ENCODE data around the gene MEAK7.

Gene MEAK7

DNA sequence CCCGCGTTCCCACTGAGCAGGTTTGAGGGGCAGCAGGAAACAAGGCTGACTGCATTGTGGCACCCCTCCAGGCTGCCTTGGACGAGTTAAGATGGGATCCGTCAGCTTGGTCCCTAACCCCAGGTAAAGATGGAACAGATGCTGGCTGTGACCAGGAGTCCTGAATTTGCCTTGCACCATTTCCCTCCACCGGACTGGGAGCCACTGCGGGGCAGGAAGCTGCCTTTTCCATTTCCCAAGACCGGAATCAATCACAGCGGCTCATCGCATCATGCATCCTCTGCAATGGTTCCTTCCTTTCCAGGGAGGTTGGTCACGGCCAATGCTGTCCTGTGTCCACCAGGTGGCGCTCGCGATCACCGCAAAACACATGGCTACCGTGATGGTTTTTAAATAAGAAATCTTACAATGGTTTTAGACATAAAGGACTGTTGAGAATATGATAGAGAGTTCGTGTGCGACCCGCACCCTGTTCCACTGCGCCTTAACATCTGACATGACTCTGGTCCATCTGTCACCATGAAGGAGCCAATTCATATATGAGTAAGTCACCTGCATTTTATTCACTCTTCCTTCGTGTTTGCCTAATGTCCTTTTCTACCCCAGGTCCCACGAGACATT, 6.8 kb upstream of the MEAK7 start (continued):
- no peak for TF ChIP-seq CSRNP3 (CRISPR knock-in tag; IDR thresholded peaks at IDR 0.05)

GRCh38 chr16:84509032-84509950, 4.8 kb upstream of the MEAK7 start:
- TF ChIP-seq OSR1 (CRISPR knock-in tag; IDR thresholded peaks at IDR 0.05), result no peak
- TF ChIP-seq TCF4 (CRISPR knock-in tag; IDR thresholded peaks at IDR 0.05; ENCODE audit: borderline replicate concordance), result no peak
- TF ChIP-seq ZNF8 (CRISPR knock-in tag; IDR thresholded peaks at IDR 0.05), result no peak
- TF ChIP-seq, protein P1, sequence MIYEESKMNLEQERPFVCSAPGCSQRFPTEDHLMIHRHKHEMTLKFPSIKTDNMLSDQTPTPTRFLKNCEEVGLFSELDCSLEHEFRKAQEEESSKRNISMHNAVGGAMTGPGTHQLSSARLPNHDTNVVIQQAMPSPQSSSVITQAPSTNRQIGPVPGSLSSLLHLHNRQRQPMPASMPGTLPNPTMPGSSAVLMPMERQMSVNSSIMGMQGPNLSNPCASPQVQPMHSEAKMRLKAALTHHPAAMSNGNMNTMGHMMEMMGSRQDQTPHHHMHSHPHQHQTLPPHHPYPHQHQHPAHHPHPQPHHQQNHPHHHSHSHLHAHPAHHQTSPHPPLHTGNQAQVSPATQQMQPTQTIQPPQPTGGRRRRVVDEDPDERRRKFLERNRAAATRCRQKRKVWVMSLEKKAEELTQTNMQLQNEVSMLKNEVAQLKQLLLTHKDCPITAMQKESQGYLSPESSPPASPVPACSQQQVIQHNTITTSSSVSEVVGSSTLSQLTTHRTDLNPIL (CRISPR knock-in tag; IDR thresholded peaks at IDR 0.05; ENCODE audit: low read depth), result no peak
- no peak for TF ChIP-seq ZNF70 (CRISPR knock-in tag; IDR thresholded peaks at IDR 0.05)
- no peak for TF ChIP-seq PATZ1 (CRISPR knock-in tag; IDR thresholded peaks at IDR 0.05; ENCODE audit: borderline replicate concordance)
- no peak for TF ChIP-seq ZFP30 (CRISPR knock-in tag; IDR thresholded peaks at IDR 0.05)
- no peak for TF ChIP-seq BACH2 (CRISPR knock-in tag; IDR thresholded peaks at IDR 0.05; ENCODE audit: borderline replicate concordance)
- TF ChIP-seq TOX (CRISPR knock-in tag; IDR thresholded peaks at IDR 0.05; ENCODE audit: borderline replicate concordance), result no peak
- no peak for ATAC-seq

DNA sequence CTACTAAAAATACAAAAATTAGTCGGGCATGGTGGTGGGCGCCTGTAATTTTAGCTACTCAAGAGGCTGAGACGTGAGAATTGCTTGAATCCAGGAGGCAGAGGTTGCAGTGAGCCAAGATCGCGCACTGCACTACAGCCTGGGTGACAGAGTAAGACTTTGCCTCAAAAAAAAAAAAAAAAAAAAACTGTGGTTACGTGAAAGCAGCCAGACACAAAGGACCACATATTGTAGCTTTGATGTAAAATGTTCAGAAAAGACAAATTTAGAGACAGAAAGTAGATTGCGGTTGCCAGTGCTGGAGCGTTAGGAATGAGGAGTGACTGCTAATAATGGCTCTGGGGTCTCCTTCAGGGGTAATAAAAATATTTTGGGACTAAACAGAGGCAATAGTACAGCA, 4.0 kb upstream of the MEAK7 start:
- no peak for ATAC-seq
- no peak for TF ChIP-seq GLIS3 (CRISPR knock-in tag; IDR thresholded peaks at IDR 0.05)
- TF ChIP-seq TSHZ2 (CRISPR knock-in tag; IDR thresholded peaks at IDR 0.05), result no peak
- no peak for TF ChIP-seq CSRNP3 (CRISPR knock-in tag; IDR thresholded peaks at IDR 0.05)
- TF ChIP-seq, protein P1 (CRISPR knock-in tag; IDR thresholded peaks at IDR 0.05; ENCODE audit: low read depth), result no peak
- TF ChIP-seq ARNTL (CRISPR knock-in tag; IDR thresholded peaks at IDR 0.05; ENCODE audit: borderline replicate concordance, low read depth), result no peak
- no peak for TF ChIP-seq PPARA (CRISPR knock-in tag; IDR thresholded peaks at IDR 0.05; ENCODE audit: borderline replicate concordance)
- no peak for TF ChIP-seq BACH2 (CRISPR knock-in tag; IDR thresholded peaks at IDR 0.05; ENCODE audit: borderline replicate concordance)
- no peak for TF ChIP-seq PATZ1 (CRISPR knock-in tag; IDR thresholded peaks at IDR 0.05; ENCODE audit: borderline replicate concordance)
- TF ChIP-seq ISL1 (CRISPR knock-in tag; IDR thresholded peaks at IDR 0.05), result no peak
- TF ChIP-seq, protein P2, sequence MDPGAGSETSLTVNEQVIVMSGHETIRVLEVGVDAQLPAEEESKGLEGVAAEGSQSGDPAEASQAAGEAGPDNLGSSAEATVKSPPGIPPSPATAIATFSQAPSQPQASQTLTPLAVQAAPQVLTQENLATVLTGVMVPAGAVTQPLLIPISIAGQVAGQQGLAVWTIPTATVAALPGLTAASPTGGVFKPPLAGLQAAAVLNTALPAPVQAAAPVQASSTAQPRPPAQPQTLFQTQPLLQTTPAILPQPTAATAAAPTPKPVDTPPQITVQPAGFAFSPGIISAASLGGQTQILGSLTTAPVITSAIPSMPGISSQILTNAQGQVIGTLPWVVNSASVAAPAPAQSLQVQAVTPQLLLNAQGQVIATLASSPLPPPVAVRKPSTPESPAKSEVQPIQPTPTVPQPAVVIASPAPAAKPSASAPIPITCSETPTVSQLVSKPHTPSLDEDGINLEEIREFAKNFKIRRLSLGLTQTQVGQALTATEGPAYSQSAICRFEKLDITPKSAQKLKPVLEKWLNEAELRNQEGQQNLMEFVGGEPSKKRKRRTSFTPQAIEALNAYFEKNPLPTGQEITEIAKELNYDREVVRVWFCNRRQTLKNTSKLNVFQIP (CRISPR knock-in tag; IDR thresholded peaks at IDR 0.05; ENCODE audit: borderline replicate concordance, low read depth), result no peak
- no peak for TF ChIP-seq TCF4 (CRISPR knock-in tag; IDR thresholded peaks at IDR 0.05; ENCODE audit: borderline replicate concordance)
- no peak for TF ChIP-seq ZFP30 (CRISPR knock-in tag; IDR thresholded peaks at IDR 0.05)

All from SK-N-SH treated with all-trans-retinoic acid at 6 μM for 48 hours (cell line).